ENCODE data around the gene ST3GAL2.
A peak's percentile ranks its signal among the peaks of the same experiment; 100 is the strongest.

The ST3GAL2 gene

DNA sequence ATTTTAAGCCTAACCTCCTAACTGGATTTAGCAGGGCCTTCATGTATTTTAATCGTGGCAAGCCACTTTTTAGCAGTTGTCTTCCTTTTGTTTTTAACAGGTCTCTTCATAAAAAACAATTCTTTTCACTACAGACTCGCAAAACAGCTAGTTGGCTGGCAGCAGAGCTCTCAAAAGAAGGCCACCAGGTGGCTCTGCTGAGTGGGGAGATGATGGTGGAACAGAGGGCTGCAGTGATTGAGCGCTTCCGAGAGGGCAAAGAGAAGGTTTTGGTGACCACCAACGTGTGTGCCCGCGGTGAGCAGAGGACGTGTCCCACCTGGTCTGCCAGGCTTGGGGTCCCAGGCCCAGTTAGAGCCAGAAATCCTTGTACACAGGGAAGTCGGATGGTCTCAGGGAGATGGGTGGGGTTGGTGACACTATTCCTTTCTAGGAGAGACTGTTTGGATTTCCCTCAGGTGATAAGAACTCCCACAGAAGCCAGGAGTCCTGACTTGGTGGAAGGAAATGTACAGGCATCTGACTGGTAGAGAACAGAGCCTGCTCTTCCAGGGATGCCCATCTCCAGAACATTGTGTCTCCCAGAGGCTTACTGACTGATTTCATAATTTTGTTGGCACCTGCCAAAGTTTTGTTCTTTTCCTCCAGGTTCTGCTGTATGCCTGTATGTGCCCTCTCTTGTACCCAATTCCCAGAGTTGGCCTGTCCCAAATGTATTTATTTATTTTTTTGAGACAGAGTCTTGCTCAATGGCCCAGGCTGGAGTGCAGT lies 107.1 kb downstream of the ST3GAL2 start:
- Histone ChIP-seq H3K27ac (ENCODE audit: low read length) (no peak overlapping the region), H4K20me1 (ENCODE audit: insufficient read depth, low read length) (no peaks in the 10 kb centered on the region), H3K27me3 (ENCODE audit: insufficient read depth, low read length, poor library complexity) (no peaks in the 10 kb centered on the region), H3K36me3 (ENCODE audit: insufficient read depth, low read length) (peaks cover 3% of the 10 kb centered on the region; the same call in 1 of the 2 replicates), H3K4me2 (ENCODE audit: insufficient read depth, low read length) (no peak overlapping the region), H2AFZ (ENCODE audit: low read depth, low read length) (no peak overlapping the region), H3K9ac (ENCODE audit: low read depth, low read length) (no peak overlapping the region), H3K4me1 (ENCODE audit: insufficient read depth, low read length) (no peaks in the 10 kb centered on the region), H3K9me3 (ENCODE audit: insufficient read depth, low read length, severe bottlenecking) (no peaks in the 10 kb centered on the region), H3K79me2 (ENCODE audit: insufficient read depth, low read length) (no peaks in the 10 kb centered on the region), H3K4me3 (ENCODE audit: low read depth in 1 of 2, low read length in 2 of 2) (no peak overlapping the region)
- TF ChIP-seq, protein P1, sequence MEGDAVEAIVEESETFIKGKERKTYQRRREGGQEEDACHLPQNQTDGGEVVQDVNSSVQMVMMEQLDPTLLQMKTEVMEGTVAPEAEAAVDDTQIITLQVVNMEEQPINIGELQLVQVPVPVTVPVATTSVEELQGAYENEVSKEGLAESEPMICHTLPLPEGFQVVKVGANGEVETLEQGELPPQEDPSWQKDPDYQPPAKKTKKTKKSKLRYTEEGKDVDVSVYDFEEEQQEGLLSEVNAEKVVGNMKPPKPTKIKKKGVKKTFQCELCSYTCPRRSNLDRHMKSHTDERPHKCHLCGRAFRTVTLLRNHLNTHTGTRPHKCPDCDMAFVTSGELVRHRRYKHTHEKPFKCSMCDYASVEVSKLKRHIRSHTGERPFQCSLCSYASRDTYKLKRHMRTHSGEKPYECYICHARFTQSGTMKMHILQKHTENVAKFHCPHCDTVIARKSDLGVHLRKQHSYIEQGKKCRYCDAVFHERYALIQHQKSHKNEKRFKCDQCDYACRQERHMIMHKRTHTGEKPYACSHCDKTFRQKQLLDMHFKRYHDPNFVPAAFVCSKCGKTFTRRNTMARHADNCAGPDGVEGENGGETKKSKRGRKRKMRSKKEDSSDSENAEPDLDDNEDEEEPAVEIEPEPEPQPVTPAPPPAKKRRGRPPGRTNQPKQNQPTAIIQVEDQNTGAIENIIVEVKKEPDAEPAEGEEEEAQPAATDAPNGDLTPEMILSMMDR (IDR thresholded peaks at IDR 0.05; ENCODE audit: borderline replicate concordance, extremely low read depth, low read length, poor library complexity, severe bottlenecking), result peak; percentile 64
- no peak for TF ChIP-seq EZH2 (IDR thresholded peaks at IDR 0.05; ENCODE audit: borderline replicate concordance, low read depth, low read length, severe bottlenecking)
- ATAC-seq (ENCODE audit: insufficient read depth, low read depth), result peak; percentile 80
- DNase-seq, result peak; percentile 38

DNA sequence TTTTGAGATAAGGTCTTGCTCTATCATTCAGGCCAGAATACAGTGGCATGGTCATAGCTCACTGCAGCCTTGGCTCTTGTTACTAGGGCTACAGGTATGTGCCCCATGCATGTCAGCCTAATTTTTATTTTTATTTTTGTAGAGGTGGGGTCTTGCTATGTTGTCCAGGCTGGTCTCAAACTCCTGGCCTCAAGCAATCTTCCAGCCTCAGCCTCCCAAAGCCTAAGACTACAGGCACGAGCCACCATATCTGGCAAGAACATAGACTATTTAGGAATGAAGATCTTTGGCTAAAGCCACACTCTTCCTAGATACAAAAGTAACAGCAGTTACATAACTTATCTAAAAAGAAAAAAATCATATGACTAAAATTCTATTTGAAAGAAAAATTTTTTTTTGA lies 107.8 kb downstream of the ST3GAL2 start:
- TF ChIP-seq, protein P1 (IDR thresholded peaks at IDR 0.05; ENCODE audit: borderline replicate concordance, extremely low read depth, low read length, poor library complexity, severe bottlenecking), result no peak
- TF ChIP-seq EZH2 (IDR thresholded peaks at IDR 0.05; ENCODE audit: borderline replicate concordance, low read depth, low read length, severe bottlenecking), result no peak
- Histone ChIP-seq H4K20me1 (ENCODE audit: insufficient read depth, low read length) (no peaks in the 10 kb centered on the region), H3K27ac (ENCODE audit: low read length) (no peak overlapping the region), H2AFZ (ENCODE audit: low read depth, low read length) (no peak overlapping the region), H3K4me3 (ENCODE audit: low read depth in 1 of 2, low read length in 2 of 2) (no peak overlapping the region), H3K4me2 (ENCODE audit: insufficient read depth, low read length) (no peak overlapping the region), H3K27me3 (ENCODE audit: insufficient read depth, low read length, poor library complexity) (no peaks in the 10 kb centered on the region), H3K9ac (ENCODE audit: low read depth, low read length) (no peak overlapping the region), H3K79me2 (ENCODE audit: insufficient read depth, low read length) (no peaks in the 10 kb centered on the region), H3K36me3 (ENCODE audit: insufficient read depth, low read length) (peaks cover 3% of the 10 kb centered on the region; the same call in 1 of the 2 replicates), H3K9me3 (ENCODE audit: insufficient read depth, low read length, severe bottlenecking) (no peaks in the 10 kb centered on the region), H3K4me1 (ENCODE audit: insufficient read depth, low read length) (no peaks in the 10 kb centered on the region)
- DNase-seq (no peak), ATAC-seq (ENCODE audit: insufficient read depth, low read depth) (no peak)

All from DND-41 (cell line).